GM19035 (cell line): ENCODE results near the gene ZNF735.
"Not testable (repeated sequence)": the region's sequence is repeated elsewhere in the genome, so short reads cannot be mapped to it uniquely, and the experiment has no call there.

Experiments
- ATAC-seq: cut with Tn5 transposase; IDR thresholded peaks from one replicate; pipeline ENCODE4 v1.9.1; 2021; ENCODE audit not compliant: unreplicated experiment

Gene ZNF735

GRCh38 chr7:64206903-64207302, at the start of gene ZNF735:
ZNF735 (plus strand) TSS chr7:64207203; CDS start chr7:64207203, 0 bp downstream.
- no peak for ATAC-seq

- ATAC-seq, result not testable (repeated sequence)
These were observed 36.0 kb upstream of the ZNF735 start for GRCh38 chr7:64170974-64171373.

GRCh38 chr7:64174328-64174727, 32.7 kb upstream of the ZNF735 start:
- ATAC-seq, result no peak

- ATAC-seq, result no peak
These were observed 32.1 kb upstream of the ZNF735 start for GRCh38 chr7:64174941-64175340.

GRCh38 chr7:64180989-64181388, 26.0 kb upstream of the ZNF735 start:
- no peak for ATAC-seq

- no peak for ATAC-seq
These were observed 25.4 kb upstream of the ZNF735 start for GRCh38 chr7:64181586-64181985.

- no peak for ATAC-seq
These were observed 24.8 kb upstream of the ZNF735 start for GRCh38 chr7:64182036-64182790.

GRCh38 chr7:64183126-64183742, 23.8 kb upstream of the ZNF735 start:
- no peak for ATAC-seq

- no peak for ATAC-seq
These were observed 23.1 kb upstream of the ZNF735 start for GRCh38 chr7:64183827-64184372.

GRCh38 chr7:64184376-64184775, 22.6 kb upstream of the ZNF735 start:
- ATAC-seq, result no peak

GRCh38 chr7:64187408-64187807, 19.6 kb upstream of the ZNF735 start:
- ATAC-seq, result no peak

GRCh38 chr7:64192148-64192704, 14.8 kb upstream of the ZNF735 start:
- ATAC-seq, result no peak

- ATAC-seq, result no peak
These were observed 14.2 kb upstream of the ZNF735 start for GRCh38 chr7:64192775-64193174.

GRCh38 chr7:64219710-64220298, 12.8 kb downstream of the ZNF735 start:
- ATAC-seq, result not testable (repeated sequence)

- no peak for ATAC-seq
These were observed 16.4 kb downstream of the ZNF735 start for GRCh38 chr7:64223366-64223765.

GRCh38 chr7:64228174-64228573, 21.2 kb downstream of the ZNF735 start, which contains the start of gene ZNF679:
ZNF679 (plus strand) TSS chr7:64228474; CDS start chr7:64249118, 20,644 bp downstream.
- ATAC-seq, result not testable (repeated sequence)

GRCh38 chr7:64266341-64266919, 59.4 kb downstream of the ZNF735 start:
- ATAC-seq, result no peak
